ENCODE data around the gene TNRC6C.

DNA sequence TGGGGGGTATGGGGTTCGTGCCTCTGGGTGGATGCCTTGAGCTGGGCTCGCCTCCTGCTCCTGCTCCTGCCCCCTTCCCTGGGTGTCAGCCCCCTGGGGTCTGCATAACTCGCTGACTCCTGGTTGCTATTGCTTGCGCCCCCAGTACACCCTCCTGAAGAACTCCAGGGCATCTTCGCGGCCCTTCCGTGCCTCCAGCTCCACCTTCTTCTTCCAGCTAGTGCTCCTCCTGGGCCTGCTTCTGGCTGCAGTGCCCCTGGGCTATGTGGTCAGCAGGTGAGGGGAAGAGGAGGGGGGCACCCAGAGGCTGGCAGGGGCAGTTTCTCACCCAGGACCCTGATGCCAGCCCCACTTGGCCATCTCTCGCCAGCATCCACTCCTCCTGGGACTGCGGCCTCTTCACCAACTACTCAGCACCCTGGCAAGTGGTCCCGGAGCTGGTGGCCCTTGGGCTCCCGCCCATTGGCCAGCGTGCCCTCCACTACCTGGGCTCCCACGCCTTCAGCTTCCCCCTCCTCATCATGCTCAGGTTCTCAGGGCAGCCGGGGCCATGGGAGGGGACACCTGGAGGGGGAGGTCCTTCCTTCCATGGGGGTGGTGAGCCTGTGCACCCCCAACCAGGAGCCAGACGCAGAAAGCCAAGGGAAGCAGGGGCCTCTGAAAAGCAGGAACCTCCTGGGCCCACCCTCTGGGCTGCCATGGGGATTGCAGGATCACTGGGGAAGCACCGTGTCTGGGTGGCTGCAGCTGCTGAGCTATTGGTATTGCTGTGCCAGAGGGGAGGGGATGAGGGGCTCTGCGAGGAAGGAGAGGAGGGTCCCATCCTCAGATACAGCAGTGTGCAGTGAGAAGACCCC lies 179.9 kb downstream of the TNRC6C start:
- TF ChIP-seq, protein P1, sequence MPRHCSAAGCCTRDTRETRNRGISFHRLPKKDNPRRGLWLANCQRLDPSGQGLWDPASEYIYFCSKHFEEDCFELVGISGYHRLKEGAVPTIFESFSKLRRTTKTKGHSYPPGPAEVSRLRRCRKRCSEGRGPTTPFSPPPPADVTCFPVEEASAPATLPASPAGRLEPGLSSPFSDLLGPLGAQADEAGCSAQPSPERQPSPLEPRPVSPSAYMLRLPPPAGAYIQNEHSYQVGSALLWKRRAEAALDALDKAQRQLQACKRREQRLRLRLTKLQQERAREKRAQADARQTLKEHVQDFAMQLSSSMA (CRISPR knock-in tag; IDR thresholded peaks at IDR 0.05): no peak
- TF ChIP-seq, protein P2, sequence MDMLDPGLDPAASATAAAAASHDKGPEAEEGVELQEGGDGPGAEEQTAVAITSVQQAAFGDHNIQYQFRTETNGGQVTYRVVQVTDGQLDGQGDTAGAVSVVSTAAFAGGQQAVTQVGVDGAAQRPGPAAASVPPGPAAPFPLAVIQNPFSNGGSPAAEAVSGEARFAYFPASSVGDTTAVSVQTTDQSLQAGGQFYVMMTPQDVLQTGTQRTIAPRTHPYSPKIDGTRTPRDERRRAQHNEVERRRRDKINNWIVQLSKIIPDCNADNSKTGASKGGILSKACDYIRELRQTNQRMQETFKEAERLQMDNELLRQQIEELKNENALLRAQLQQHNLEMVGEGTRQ (CRISPR knock-in tag; IDR thresholded peaks at IDR 0.05): no peak
- no peak for TF ChIP-seq EP300 (IDR thresholded peaks at IDR 0.05; ENCODE audit: low read length)
- TF ChIP-seq, protein P3, sequence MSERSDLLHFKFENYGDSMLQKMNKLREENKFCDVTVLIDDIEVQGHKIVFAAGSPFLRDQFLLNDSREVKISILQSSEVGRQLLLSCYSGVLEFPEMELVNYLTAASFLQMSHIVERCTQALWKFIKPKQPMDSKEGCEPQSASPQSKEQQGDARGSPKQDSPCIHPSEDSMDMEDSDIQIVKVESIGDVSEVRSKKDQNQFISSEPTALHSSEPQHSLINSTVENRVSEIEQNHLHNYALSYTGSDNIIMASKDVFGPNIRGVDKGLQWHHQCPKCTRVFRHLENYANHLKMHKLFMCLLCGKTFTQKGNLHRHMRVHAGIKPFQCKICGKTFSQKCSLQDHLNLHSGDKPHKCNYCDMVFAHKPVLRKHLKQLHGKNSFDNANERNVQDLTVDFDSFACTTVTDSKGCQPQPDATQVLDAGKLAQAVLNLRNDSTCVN (CRISPR knock-in tag; IDR thresholded peaks at IDR 0.05): no peak
- TF ChIP-seq RFX5 (IDR thresholded peaks at IDR 0.05; ENCODE audit: low read depth, low read length): no peak
- TF ChIP-seq, protein P4, sequence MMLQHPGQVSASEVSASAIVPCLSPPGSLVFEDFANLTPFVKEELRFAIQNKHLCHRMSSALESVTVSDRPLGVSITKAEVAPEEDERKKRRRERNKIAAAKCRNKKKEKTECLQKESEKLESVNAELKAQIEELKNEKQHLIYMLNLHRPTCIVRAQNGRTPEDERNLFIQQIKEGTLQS (IDR thresholded peaks at IDR 0.05): no peak
- TF ChIP-seq, protein P4 (CRISPR knock-in tag; conservative IDR thresholded peaks at IDR 0.05): no peak
